Measurements from ENCODE around the gene ASB18.

The ASB18 gene

DNA sequence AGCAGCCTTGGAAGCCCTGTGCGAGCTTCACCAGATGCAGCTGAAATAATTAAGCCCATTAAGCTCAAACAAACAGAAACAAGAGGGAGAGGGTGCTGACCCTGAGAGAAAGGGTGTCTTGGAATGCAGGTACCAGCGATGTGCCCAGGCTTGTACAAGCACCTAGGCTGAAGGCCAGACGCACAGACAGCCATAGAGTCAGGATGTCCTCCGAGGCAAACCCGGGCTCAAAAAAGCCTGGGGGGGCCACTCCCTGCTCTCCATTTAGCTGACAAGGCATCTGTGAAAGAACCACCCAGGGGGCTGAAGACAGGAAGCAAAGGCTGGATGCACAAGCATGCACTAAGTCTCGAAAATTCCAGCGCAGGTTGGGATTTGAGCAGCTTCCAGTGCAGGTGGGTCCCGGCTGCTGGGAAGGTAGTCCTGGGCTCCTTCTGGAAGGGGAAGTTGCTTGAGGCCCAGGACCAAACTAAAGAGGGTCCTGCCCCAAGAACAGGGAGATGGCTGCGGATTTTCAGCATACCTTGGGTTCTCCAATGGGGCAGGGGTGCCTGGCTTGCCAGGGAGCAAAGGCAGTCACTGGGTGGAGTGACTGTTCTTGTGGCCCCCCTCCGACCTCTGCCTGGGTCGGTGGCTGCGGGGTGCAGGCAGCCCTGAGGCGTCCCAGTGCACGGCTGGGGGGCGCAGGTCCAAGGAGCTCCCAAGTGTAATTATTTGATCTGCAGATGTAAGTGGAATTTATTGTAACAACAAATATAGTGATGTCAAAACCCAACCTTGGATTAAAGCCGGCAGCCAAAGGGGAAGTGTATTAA, 102.0 kb downstream of the ASB18 start:
- DNase-seq, result no peak

DNA sequence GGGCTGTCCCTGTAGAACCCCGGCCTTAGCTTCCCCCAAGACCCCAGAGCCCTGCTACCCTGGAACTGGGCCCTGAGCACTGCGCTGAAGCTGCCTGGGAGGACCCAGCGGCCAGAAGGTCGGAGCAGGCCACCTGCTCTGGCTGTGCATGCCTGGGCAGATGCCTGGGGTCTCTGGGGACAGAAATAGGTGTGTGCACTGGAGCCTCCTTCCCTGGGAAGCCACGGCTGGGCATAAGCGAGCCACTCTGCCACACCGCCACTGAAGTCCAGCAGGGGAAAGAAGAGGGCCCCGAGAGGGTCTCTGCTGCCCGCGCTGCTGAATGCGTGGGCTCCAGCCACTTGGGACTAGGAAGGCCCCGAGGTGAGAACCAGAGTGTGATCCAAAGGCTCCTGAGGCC, 102.7 kb downstream of the ASB18 start:
- no peak for DNase-seq

DNA sequence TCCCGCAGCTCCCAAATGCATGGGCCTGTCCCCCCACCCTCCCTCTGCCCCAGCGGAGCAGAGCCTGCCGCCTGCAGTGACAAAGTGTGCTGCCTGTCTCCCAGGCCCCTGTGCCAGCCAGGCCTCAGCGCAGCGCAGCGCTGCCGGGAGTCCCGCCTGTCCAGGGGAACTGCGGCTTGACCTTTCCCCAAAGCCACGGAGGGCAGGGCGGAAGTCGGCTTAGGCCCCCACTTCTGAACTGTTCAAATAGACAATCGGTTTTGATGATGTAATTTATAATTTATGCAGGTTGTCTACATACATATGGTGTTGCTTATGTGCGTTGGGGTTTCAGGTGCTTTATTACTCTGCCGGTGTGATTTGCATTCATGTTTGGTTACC, 103.1 kb downstream of the ASB18 start:
- DNase-seq, result no peak

DNA sequence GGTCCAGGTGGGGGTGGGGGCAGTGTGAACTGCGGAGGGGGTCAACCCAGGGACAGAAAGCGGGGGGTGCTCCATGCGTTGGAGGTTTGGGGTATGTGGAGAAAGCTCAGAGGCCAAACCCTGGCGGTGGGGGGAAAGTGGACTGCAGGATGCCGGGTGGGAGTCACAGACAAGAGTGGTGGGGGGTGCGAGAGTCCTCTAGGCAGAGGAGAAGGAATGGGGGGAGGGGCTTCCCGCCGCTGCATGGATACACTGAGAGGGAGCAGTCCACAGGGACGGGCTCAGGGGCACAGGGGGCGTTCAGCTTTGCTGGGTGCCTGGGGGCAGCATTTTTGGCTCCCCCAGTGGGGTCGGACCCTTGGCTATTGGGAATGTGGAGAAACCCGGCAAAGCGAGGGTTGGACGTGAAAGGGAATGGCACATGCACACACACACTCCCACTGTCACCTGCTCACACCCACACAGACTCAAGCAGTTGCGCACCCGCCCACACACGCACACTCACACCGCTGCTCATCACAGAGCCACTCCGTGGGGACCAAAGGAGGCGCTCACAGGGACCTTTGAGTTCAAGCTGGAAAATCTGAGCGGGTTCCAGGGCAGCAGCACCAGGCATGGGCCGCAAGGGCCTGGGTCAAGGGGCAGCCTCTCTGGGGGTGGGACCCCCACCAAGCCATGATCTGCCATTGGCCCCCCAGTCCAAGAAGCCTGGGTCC, 103.7 kb downstream of the ASB18 start:
- DNase-seq, result no peak

DNA sequence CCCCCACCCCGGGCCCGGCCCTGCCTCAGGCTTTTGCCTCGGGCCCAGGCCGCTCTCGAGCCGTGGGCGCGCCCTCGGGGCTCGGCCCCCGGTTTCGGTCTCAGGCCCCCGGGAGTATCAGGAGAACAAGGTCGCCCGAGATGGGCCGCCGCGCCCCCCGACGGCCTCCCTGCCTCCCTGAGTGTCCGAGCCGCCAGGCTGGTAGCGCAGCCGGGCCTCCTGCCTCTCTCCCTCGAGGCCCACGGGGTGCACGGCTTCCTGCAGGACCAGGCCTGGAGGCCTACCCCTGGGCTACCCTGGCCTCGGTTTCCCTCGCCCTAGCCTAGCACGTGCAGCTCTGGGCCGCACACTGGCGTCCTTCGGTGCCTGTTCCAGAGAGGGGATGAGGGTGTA, 104.4 kb downstream of the ASB18 start:
- DNase-seq, result no peak

DNA sequence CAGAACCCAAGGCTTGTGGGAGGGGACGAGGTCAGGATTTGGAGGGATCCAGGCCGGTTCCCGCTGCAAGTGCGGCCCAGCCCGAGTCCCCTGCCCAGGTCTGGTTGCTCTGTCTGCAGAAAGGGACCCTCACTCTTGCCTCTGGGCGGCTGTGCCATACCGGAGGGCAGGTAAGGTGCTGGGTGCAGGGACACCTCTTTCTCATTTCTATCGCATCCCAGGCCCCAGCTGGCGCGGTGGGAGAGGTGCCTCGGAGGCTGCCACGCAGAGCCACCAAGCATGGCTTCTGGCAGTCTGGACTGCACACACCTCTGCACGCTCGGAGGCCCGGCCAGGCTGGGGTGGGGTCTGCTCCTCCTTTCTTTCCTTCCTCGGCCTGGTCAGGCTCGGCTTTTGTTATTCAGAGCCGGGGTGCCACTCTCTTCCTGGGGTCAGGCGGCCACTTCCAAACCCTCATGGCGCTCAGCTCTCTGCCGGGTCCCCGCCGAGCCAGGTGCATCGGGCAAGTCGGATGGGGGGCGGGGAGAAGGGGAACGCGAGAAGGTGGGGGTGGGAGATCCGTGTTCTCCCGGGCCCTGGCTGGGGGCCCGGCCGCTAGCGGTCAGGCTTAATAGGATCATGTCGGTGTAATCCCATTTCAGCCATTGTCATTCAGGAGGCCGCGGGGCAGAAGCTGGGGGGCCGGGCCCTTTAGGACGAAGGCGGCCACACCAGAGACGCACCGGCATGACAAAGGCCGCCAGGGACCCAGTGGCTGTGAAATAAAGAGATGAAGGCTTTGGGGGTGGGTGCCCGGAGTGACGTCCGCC, 105.0 kb downstream of the ASB18 start:
- DNase-seq, result no peak

DNA sequence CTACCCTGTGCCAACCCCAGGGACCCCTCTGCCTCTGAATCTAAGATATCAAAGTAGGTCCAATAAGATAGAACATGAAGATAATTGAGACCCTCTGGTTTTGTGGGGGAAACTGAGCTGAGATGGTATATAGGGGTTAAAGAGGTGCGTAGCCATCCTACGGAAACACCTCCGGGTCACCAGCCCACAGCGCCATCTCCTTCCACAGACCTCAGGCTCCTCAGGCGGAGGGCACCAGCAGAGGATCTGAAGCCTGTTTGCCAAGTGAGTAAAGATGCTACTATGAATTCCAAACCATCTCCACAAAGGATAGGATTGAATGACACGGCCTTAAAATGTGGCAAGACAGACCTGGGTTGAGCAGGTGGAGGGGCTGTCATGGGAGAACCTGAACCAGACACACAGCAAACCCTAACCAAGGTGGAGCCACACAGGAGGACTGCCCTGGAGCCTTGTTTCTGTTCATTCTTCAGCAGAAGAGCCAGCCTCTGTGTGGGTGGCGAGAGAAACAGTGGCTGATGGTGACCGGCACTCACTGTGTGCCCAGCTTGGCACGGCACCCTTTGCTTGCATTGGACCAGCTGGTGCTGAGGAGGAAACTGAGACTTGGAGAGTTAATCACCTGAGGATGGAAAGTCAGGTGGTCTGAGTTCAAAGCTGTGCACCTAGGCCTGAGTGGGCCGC, 106.2 kb downstream of the ASB18 start:
- no peak for DNase-seq

DNA sequence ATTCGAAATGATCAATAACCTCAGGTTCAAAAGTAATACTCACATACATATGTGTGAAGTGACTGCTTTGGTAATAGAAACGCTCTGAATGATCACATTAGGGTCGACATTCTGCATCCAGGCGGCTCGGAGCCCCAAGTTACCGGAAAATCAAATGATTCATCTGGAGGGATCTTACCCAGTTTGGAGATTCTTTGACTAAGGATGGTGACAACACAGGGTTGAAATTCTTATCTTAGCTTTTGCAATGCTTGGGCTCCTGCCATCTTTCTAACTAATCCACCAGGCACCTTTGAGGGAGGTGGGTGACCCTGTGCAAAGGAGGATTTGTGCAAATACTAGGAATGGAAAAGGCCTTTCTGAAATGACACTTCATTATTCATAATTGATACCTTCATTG, 106.8 kb downstream of the ASB18 start:
- no peak for DNase-seq

DNA sequence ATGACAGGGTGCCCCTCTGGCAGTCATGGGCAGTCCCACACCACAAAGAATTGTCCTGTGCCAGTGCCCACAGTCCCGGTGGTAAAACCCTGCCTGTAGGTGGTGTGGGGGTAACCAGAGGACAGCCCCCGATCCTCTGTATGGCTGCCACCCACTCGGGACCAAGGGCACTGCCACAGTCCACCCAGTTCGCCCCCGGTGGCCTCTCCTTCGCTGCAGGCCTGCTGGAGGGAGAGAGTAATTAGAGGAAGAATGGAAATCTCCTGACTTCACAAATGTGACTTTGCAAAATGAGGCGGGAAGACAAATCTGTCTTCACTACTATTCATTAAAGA, 107.4 kb downstream of the ASB18 start:
- DNase-seq, result no peak

DNA sequence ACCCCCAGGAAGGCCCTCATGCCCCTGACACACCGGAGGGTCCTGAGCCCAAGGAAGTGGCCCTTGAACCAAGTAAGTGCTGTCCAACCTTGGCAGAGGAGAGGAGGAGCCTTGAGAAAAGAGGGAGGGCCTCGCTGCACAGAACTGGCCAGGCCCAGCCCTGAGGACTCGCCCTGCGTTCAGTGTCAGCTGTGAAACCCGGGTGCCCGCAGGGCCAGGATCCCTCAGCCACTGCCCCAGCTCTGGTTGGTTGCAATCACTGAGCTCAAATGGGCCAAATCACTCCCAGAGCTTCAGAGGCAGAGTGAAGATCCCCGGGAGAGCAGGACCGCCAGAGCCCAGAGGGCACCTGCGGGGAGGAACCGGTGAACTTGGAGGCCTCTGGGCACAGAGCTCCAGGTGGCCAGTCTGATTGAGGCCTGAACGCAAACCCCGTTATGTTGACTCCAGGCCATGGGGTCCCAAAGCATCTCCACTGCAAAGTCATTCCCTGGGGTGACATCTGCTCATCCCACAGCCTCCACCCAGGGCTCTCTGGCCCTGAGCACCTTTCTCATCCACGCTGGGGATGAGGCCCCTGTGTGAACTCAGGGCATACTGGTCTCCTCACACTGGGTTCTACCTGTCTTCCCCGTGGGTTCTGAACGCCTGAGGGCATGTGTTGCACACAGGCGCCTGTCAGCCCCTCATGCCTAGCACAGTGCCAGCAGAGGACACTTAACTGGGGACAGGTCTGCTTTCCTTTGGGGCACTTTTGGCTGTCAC, 107.9 kb downstream of the ASB18 start:
- no peak for DNase-seq

DNA sequence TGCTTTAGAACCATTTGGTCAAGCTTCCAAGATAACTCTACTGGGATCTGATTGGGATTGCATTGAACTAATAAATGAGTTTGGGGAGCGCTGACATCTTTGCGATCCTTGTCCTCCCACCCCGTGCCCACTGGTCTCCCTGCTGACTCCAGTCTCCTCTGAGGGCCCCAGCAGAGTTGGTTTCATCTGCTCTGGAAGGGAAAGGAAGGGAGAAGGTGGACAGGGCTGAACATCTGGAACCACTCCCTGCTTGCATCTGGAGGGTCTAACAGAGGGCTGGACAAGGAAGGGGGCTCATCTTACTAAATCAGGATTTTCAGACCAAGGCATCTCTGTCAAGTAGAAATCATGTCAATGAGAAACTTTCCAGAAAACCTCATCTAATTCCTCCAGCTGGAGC, 108.8 kb downstream of the ASB18 start:
- DNase-seq, result no peak

DNA sequence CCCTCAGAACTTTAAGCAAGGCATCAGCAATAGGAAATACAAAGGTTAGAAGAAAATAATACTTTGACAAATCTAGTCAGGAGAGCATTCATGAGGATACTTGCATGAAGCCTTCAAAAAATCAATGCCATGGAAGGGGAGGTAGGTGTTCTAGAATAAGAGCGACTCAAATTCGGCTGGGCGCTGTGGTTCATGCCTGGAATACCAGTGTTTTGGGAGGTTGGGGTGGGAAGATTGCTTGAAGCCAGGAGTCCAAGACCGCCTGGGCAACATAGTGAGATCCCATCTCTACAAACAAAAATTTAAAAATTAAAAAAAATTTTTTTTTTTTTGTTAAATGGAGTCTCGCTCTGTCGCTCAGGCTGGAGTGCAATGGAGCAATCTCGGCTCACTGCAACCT, 117.8 kb downstream of the ASB18 start:
- no peak for DNase-seq

DNA sequence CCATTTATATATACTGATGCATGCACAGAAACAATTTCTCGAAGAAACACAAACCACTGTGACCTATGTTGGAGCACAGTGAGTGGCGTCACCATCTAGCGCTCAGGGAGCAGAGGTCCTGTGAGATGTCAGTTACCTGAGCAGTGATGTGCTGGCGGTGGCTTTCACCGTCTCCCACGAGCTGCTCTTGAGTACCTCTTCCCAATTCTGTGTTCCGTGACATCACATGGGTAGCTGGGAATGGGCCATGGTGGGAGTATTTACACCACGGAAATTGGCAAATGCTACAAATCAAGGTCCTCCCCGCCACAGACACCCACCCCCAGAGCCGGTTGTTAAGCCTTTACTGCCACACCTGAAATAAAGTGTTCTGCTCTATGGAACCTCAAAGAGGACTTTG, 120.4 kb downstream of the ASB18 start:
- no peak for DNase-seq
